A673 (cell line): ENCODE results near the gene CDKAL1.

Experiments used
- CTCF ChIP-seq: fragments of 300-800, 200-600 bp; sonication (generic); conservative IDR thresholded peaks from 2 replicates; pipeline ENCODE4 v1.5.1; 2017; ENCODE audit warnings: low read depth, mild to moderate bottlenecking, antibody characterized with exemption, low read length, moderate library complexity, mixed read lengths
- EZH2 ChIP-seq: fragments of 200-600 bp; sonication (generic); IDR thresholded peaks from 2 replicates; pipeline ENCODE4 v1.6.1; 2017; ENCODE audit warnings: borderline replicate concordance, low read depth, mild to moderate bottlenecking, mixed read lengths, antibody characterized with exemption, low read length; ENCODE audit not compliant: poor library complexity, severe bottlenecking

GRCh38 chr6:20868397-20869096 lies 334.3 kb downstream of the CDKAL1 start:
- TF ChIP-seq CTCF (no peak), EZH2 (no peak)
